Measurements from ENCODE around the gene AP1M2. TPM values are rescaled to one million over a fixed set of nuclear protein-coding genes. Genes with fewer than 3 reads are reported as not detected.

AP1M2 gene
- total RNA-seq, 4 donors from 2014 or later: 24.8 to 67.0 (median 57.1) TPM

GRCh38 chr19:10604460-10604980 lies 17.4 kb upstream of the AP1M2 start:
- peaks cover 13 to 40% (median 22%) of the 10 kb centered on the region in 3 donors for H3K4me1 ChIP-seq
- WGBS, 2 donors: 62 to 70% methylated on average over 3 to 4 of the region's 9 CpGs
- TF ChIP-seq POLR2A (IDR thresholded peaks at IDR 0.05): peak in 1 of 4 donors; percentile 13
- no peak for TF ChIP-seq CTCF (IDR thresholded peaks at IDR 0.05)
- intact Hi-C loops (cut with DNase I): no loop called here
- H3K27me3 ChIP-seq: peaks cover 0 to under 1% (median 0%) of the 10 kb centered on the region in 4 donors
- peak overlapping the region in 2 of 4 donors; percentile 14 to 98 for H3K4me3 ChIP-seq
- H3K9me3 ChIP-seq: no peaks in the 10 kb centered on the region
- peak overlapping the region; percentile 82 to 95 (median 90) for H3K27ac ChIP-seq
- no peaks in the 10 kb centered on the region for H3K36me3 ChIP-seq
- no peak for DNase-seq

GRCh38 chr19:10603873-10604459 lies 16.9 kb upstream of the AP1M2 start:
- peaks cover 13 to 40% (median 22%) of the 10 kb centered on the region in 3 donors for H3K4me1 ChIP-seq
- WGBS, 2 donors: 15 to 21% methylated on average over 7 of the region's 9 CpGs
- intact Hi-C loops (cut with DNase I): no loop called here
- TF ChIP-seq POLR2A (IDR thresholded peaks at IDR 0.05) (no peak), CTCF (IDR thresholded peaks at IDR 0.05) (no peak)
- no peaks in the 10 kb centered on the region for H3K9me3 ChIP-seq
- no peak for DNase-seq
- H3K4me3 ChIP-seq: peak overlapping the region in 3 of 4 donors; percentile 69 to 98 (median 90)
- H3K27me3 ChIP-seq: peaks cover 0 to 4% (median 0%) of the 10 kb centered on the region in 4 donors
- no peaks in the 10 kb centered on the region for H3K36me3 ChIP-seq
- peak overlapping the region; percentile 82 to 95 (median 90) for H3K27ac ChIP-seq

GRCh38 chr19:10603084-10603872 lies 16.2 kb upstream of the AP1M2 start:
- TF ChIP-seq POLR2A (IDR thresholded peaks at IDR 0.05) (peak in 1 of 4 donors; percentile 52), CTCF (IDR thresholded peaks at IDR 0.05) (no peak)
- intact Hi-C loops (cut with DNase I): no loop called here
- Histone ChIP-seq H3K36me3 (no peaks in the 10 kb centered on the region), H3K4me1 (peaks cover 13 to 40% (median 22%) of the 10 kb centered on the region in 3 donors), H3K9me3 (no peaks in the 10 kb centered on the region), H3K4me3 (peak overlapping the region; percentile 55 to 98 (median 80)), H3K27me3 (peaks cover 0 to 4% (median 0%) of the 10 kb centered on the region in 4 donors), H3K27ac (peak overlapping the region; percentile 82 to 95 (median 90))
- DNase-seq: peak; percentile 33
- 0 to 13% methylated on average over 6 to 7 of the region's 19 CpGs for WGBS, 2 donors

- H3K36me3 ChIP-seq: no peaks in the 10 kb centered on the region
- no peaks in the 10 kb centered on the region for H3K9me3 ChIP-seq
- WGBS, 2 donors: 0 to 1% methylated on average over 8 to 15 of the region's 76 CpGs
- intact Hi-C loops (cut with DNase I): no loop called here
- H3K27me3 ChIP-seq: peaks cover 0 to 4% (median 0%) of the 10 kb centered on the region in 4 donors
- DNase-seq: no peak
- TF ChIP-seq CTCF (IDR thresholded peaks at IDR 0.05) (no peak), POLR2A (IDR thresholded peaks at IDR 0.05) (peak in 2 of 4 donors; percentile 30 to 69)
- H3K27ac ChIP-seq: peak overlapping the region; percentile 82 to 95 (median 90)
- peaks cover 13 to 40% (median 22%) of the 10 kb centered on the region in 3 donors for H3K4me1 ChIP-seq
- peak overlapping the region; percentile 55 to 98 (median 80) for H3K4me3 ChIP-seq
These were observed 15.4 kb upstream of the AP1M2 start for GRCh38 chr19:10602330-10603083.

Measured in esophagus squamous epithelium (tissue), 5 donors.